Fibroblast of skin of abdomen (primary cell): Measurements from ENCODE around the gene SPTBN4.

Experiments used
- DNase-seq: peaks from one replicate; pipeline ENCODE4 v3.0.0-alpha.2; 2013

The SPTBN4 gene

GRCh38 chr19:40604647-40605215 lies 137.9 kb downstream of the SPTBN4 start:
- no peak for DNase-seq

- DNase-seq: peak; percentile 40
These were observed 138.6 kb downstream of the SPTBN4 start for GRCh38 chr19:40605216-40605971.

GRCh38 chr19:40607311-40608239 lies 140.8 kb downstream of the SPTBN4 start:
- no peak for DNase-seq

- no peak for DNase-seq
These were observed 141.4 kb downstream of the SPTBN4 start for GRCh38 chr19:40608240-40608621.

- no peak for DNase-seq
These were observed 142.2 kb downstream of the SPTBN4 start for GRCh38 chr19:40608957-40609356.

- DNase-seq: peak; percentile 75
These were observed 143.0 kb downstream of the SPTBN4 start for GRCh38 chr19:40609561-40610395.

- DNase-seq: no peak
These were observed 143.7 kb downstream of the SPTBN4 start for GRCh38 chr19:40610396-40611064.

GRCh38 chr19:40611096-40611495 lies 144.3 kb downstream of the SPTBN4 start:
- DNase-seq: no peak

GRCh38 chr19:40611900-40612698 lies 145.3 kb downstream of the SPTBN4 start:
- no peak for DNase-seq

- DNase-seq: peak; percentile 31
These were observed 146.3 kb downstream of the SPTBN4 start for GRCh38 chr19:40612831-40613689.

- DNase-seq: peak; percentile 79
These were observed 147.2 kb downstream of the SPTBN4 start for GRCh38 chr19:40613690-40614621.

GRCh38 chr19:40614622-40615411 lies 148.0 kb downstream of the SPTBN4 start:
- peak; percentile 96 for DNase-seq

- no peak for DNase-seq
These were observed 149.4 kb downstream of the SPTBN4 start for GRCh38 chr19:40616178-40616577.

GRCh38 chr19:40616941-40617340 lies 150.1 kb downstream of the SPTBN4 start:
- DNase-seq: no peak

- no peak for DNase-seq
These were observed 151.2 kb downstream of the SPTBN4 start for GRCh38 chr19:40617961-40618360.

GRCh38 chr19:40619333-40620160 lies 152.7 kb downstream of the SPTBN4 start:
- DNase-seq: no peak

- DNase-seq: no peak
These were observed 153.3 kb downstream of the SPTBN4 start for GRCh38 chr19:40620161-40620485.
